Panc1 (cell line): ENCODE data around the gene PKD1L1. TPM values are rescaled to one million over a fixed set of nuclear protein-coding genes. Genes with fewer than 3 reads are reported as not detected.

Source experiments
- ATAC-seq: fragments of 200-7000 bp; cut with Tn5 transposase; 2 replicates; pipeline ENCODE4 v1.9.1; 2020; ENCODE audit warnings: mild to moderate bottlenecking, moderate library complexity
- BruUV-seq: library from RNA; stranded (reverse); fragments of 400-500 nt; replicated peaks from 2 replicates; lab custom pipeline; 2021; lab: Mats Ljungman, UMichigan
- CTCF ChIA-PET: fragments of 300-600 bp; sonication (Branson Sonifier 250); formaldehyde crosslinking; loops from one replicate; lab custom pipeline; 2022; ENCODE audit warnings: antibody characterized with exemption; lab: Charles Lee
- POLR2A ChIA-PET: fragments of 300-600 bp; sonication (Branson Sonifier 250); formaldehyde crosslinking; loops from one replicate; lab custom pipeline; 2022; ENCODE audit warnings: antibody characterized with exemption; lab: Charles Lee
- DNase-seq: peaks from one replicate; pipeline ENCODE4 v3.0.0-alpha.2; 2010; ENCODE audit warnings: low read depth, low spot score
- H3K27ac ChIP-seq: 2 replicates; pipeline ENCODE4 v1.5.1; 2011; ENCODE audit warnings: mild to moderate bottlenecking, low read length, inconsistent platforms
- H3K27me3 ChIP-seq: fragments of 200-500 bp; sonication (Bioruptor generic); 2 replicates; pipeline ENCODE4 v1.6.0; 2014; ENCODE audit warnings: low read length, inconsistent platforms; ENCODE audit not compliant: control insufficient read depth, insufficient read depth
- H3K36me3 ChIP-seq: fragments of 200-500 bp; sonication (Bioruptor generic); 2 replicates; pipeline ENCODE4 v1.5.1; 2014; ENCODE audit warnings: inconsistent platforms, mild to moderate bottlenecking, low read length, moderate library complexity; ENCODE audit not compliant: control insufficient read depth, insufficient read depth
- H3K4me1 ChIP-seq: 2 replicates; pipeline ENCODE4 v1.5.1; 2011; ENCODE audit warnings: inconsistent platforms, mild to moderate bottlenecking, low read length, moderate library complexity; ENCODE audit not compliant: control insufficient read depth, insufficient read depth
- H3K4me3 ChIP-seq, 2 experiments: 2 replicates each; pipeline ENCODE4 v1.5.1; 2011 to 2012; ENCODE audit warnings: low read depth in 2 of 2, low read length in 2 of 2, mild to moderate bottlenecking in 2 of 2, inconsistent platforms in 1 of 2, moderate library complexity in 1 of 2
- H3K9me3 ChIP-seq: fragments of 200-500 bp; sonication (Bioruptor generic); 2 replicates; pipeline ENCODE4 v1.5.1; 2014; ENCODE audit warnings: low read depth, mild to moderate bottlenecking, inconsistent platforms, low read length, moderate library complexity; ENCODE audit not compliant: control insufficient read depth, insufficient read depth
- POLR2AphosphoS5 ChIP-seq: IDR thresholded peaks from 2 replicates; pipeline ENCODE4 v1.6.1; 2012; ENCODE audit warnings: mild to moderate bottlenecking, low read depth, low read length, moderate library complexity
- REST ChIP-seq, 2 experiments: IDR thresholded peaks; 2 replicates each; pipeline ENCODE4 v1.6.1; 2011 to 2012; ENCODE audit warnings: low read depth in 2 of 2, control low read depth in 1 of 2, low read length in 1 of 2, mild to moderate bottlenecking in 1 of 2, moderate library complexity in 1 of 2; ENCODE audit not compliant: insufficient read depth in 1 of 2
- TCF7L2 ChIP-seq: IDR thresholded peaks from 2 replicates; pipeline ENCODE4 v1.6.1; 2011; ENCODE audit warnings: mild to moderate bottlenecking, low read depth, low read length, inconsistent platforms
- in situ Hi-C: cut with HindIII; loops from 2 replicates; pipeline ENCODE4 v1.10.0; 2016; ENCODE audit warnings: low sequenced_read_pairs, low pct_unique_long_range_greater_than_20kb
- intact Hi-C: fragments of 100-400 bp; cut with micrococcal nuclease; formaldehyde crosslinking; loops from one replicate; pipeline ENCODE4 v1.10.0; 2022; ENCODE audit not compliant: unreplicated experiment
- total RNA-seq: library from RNA; stranded (reverse); gene quantifications from one replicate; pipeline ENCODE4 v1.2.1, GENCODE V29; 2021; ENCODE audit not compliant: unreplicated experiment
- TF ChIP-seq, protein P1 (sequence below): fragments of 450-650 bp; IDR thresholded peaks from 2 replicates; pipeline ENCODE4 v1.5.1; 2017; ENCODE audit warnings: mild to moderate bottlenecking

The PKD1L1 gene
- total RNA-seq, 1 experiment from 2014 or later = 2.2 TPM

GRCh38 chr7:47762207-47762606, 186.1 kb downstream of the PKD1L1 start:
- in situ Hi-C loops = no loop called here
- TF ChIP-seq REST (IDR thresholded peaks at IDR 0.05; ENCODE audit: insufficient read depth in 1 of 2, low read depth in 2 of 2, low read length in 1 of 2) (no peak), POLR2AphosphoS5 (peak; percentile 50; the same call in 1 of the 2 replicates)
- no TSS peak for BruUV-seq
- H3K4me3 ChIP-seq = no peak overlapping the region
- ATAC-seq (no peak), DNase-seq (no peak)
- no peaks in the 10 kb centered on the region for H3K9me3 ChIP-seq
- H3K36me3 ChIP-seq = no peaks in the 10 kb centered on the region
- ChIA-PET CTCF (interaction anchor here (0.8 kb wide), 1 partner anchor 57 kb away, joined by 3 read pairs; no protein-coding TSS in a partner anchor), POLR2A (interaction anchor here (0.6 to 1.1 kb wide), 2 partner anchors 10 to 210 kb away, joined by 3 read pairs; no protein-coding TSS in a partner anchor)
- H3K27ac ChIP-seq = peak overlapping the region; percentile 100
- intact Hi-C loops = loop anchor here (2.0 kb wide), 2 partner anchors 57 to 181 kb away; no protein-coding TSS in a partner anchor
- H3K27me3 ChIP-seq = no peaks in the 10 kb centered on the region
- peaks cover 43% of the 10 kb centered on the region for H3K4me1 ChIP-seq

DNA sequence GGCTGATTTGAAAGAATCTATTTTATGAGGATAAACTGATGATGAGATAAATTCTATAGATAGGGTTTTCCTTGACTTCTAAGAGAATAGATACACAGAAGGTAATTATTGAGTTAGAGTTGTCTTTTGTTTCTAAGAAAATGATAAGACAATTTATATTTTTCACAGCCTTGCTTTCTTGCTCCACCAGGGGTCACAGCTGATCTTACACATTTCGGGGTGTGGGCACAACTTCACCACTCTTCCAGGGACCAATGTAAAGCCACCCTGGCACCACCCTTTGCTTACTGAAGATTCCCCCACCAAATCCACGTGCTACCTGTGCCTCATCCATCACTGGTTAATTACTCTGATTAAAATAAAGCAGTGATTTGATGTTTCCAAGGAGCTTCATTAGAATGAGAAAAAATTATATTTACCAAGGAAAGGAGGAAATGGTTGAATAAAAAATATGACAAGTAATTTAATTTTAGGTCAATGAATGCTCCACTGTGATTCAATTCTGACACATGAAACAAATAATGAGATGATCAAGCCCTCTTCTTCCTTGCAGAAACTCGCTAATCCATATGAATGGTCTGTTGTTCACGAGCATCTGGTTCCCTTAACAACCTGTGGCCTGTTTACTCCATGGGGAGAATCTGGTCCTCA, 189.1 kb downstream of the PKD1L1 start:
- Histone ChIP-seq H3K27me3 (no peaks in the 10 kb centered on the region), H3K36me3 (no peaks in the 10 kb centered on the region), H3K4me1 (peaks cover 32% of the 10 kb centered on the region), H3K27ac (peak overlapping the region; percentile 100), H3K4me3 (no peak overlapping the region), H3K9me3 (no peaks in the 10 kb centered on the region)
- TF ChIP-seq, protein P1, sequence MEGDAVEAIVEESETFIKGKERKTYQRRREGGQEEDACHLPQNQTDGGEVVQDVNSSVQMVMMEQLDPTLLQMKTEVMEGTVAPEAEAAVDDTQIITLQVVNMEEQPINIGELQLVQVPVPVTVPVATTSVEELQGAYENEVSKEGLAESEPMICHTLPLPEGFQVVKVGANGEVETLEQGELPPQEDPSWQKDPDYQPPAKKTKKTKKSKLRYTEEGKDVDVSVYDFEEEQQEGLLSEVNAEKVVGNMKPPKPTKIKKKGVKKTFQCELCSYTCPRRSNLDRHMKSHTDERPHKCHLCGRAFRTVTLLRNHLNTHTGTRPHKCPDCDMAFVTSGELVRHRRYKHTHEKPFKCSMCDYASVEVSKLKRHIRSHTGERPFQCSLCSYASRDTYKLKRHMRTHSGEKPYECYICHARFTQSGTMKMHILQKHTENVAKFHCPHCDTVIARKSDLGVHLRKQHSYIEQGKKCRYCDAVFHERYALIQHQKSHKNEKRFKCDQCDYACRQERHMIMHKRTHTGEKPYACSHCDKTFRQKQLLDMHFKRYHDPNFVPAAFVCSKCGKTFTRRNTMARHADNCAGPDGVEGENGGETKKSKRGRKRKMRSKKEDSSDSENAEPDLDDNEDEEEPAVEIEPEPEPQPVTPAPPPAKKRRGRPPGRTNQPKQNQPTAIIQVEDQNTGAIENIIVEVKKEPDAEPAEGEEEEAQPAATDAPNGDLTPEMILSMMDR = peak; percentile 44; the same call in 1 of the 2 replicates
- TF ChIP-seq POLR2AphosphoS5 (no peak), REST (IDR thresholded peaks at IDR 0.05; ENCODE audit: insufficient read depth in 1 of 2, low read depth in 2 of 2, low read length in 1 of 2) (no peak), TCF7L2 (no peak)
- in situ Hi-C loops = no loop called here
- ATAC-seq = no peak
- intact Hi-C loops = no loop called here
- ChIA-PET CTCF (interaction anchor here (0.6 to 1.4 kb wide), 2 partner anchors 60 to 166 kb away, joined by 5 to 6 read pairs; no protein-coding TSS in a partner anchor), POLR2A (interaction anchor here (0.6 kb wide), 1 partner anchor 169 kb away, joined by 3 read pairs; no protein-coding TSS in a partner anchor)
- no TSS peak for BruUV-seq
- DNase-seq = no peak
